ENCODE measurements around the gene MAML2.

MAML2 gene

GRCh38 chr11:96189351-96189750 is 153.6 kb downstream of the MAML2 start:
- DNase-seq (ENCODE audit: low read depth in 1 of 2, low spot score in 1 of 2) = no peak
- no peak overlapping the region for H3K4me3 ChIP-seq (replicated peaks; ENCODE audit: insufficient read depth, low read length)
- no peak overlapping the region for H3K27ac ChIP-seq (replicated peaks)
- no peaks in the 10 kb centered on the region for H3K27me3 ChIP-seq (ENCODE audit: insufficient read depth, poor library complexity, severe bottlenecking)
- TF ChIP-seq, protein P1, sequence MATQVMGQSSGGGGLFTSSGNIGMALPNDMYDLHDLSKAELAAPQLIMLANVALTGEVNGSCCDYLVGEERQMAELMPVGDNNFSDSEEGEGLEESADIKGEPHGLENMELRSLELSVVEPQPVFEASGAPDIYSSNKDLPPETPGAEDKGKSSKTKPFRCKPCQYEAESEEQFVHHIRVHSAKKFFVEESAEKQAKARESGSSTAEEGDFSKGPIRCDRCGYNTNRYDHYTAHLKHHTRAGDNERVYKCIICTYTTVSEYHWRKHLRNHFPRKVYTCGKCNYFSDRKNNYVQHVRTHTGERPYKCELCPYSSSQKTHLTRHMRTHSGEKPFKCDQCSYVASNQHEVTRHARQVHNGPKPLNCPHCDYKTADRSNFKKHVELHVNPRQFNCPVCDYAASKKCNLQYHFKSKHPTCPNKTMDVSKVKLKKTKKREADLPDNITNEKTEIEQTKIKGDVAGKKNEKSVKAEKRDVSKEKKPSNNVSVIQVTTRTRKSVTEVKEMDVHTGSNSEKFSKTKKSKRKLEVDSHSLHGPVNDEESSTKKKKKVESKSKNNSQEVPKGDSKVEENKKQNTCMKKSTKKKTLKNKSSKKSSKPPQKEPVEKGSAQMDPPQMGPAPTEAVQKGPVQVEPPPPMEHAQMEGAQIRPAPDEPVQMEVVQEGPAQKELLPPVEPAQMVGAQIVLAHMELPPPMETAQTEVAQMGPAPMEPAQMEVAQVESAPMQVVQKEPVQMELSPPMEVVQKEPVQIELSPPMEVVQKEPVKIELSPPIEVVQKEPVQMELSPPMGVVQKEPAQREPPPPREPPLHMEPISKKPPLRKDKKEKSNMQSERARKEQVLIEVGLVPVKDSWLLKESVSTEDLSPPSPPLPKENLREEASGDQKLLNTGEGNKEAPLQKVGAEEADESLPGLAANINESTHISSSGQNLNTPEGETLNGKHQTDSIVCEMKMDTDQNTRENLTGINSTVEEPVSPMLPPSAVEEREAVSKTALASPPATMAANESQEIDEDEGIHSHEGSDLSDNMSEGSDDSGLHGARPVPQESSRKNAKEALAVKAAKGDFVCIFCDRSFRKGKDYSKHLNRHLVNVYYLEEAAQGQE (IDR thresholded peaks at IDR 0.05; ENCODE audit: insufficient replicate concordance, low read depth) = no peak
- TF ChIP-seq, protein P2, sequence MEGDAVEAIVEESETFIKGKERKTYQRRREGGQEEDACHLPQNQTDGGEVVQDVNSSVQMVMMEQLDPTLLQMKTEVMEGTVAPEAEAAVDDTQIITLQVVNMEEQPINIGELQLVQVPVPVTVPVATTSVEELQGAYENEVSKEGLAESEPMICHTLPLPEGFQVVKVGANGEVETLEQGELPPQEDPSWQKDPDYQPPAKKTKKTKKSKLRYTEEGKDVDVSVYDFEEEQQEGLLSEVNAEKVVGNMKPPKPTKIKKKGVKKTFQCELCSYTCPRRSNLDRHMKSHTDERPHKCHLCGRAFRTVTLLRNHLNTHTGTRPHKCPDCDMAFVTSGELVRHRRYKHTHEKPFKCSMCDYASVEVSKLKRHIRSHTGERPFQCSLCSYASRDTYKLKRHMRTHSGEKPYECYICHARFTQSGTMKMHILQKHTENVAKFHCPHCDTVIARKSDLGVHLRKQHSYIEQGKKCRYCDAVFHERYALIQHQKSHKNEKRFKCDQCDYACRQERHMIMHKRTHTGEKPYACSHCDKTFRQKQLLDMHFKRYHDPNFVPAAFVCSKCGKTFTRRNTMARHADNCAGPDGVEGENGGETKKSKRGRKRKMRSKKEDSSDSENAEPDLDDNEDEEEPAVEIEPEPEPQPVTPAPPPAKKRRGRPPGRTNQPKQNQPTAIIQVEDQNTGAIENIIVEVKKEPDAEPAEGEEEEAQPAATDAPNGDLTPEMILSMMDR (IDR thresholded peaks at IDR 0.05; ENCODE audit: insufficient read depth, low read length) = no peak

- H3K4me3 ChIP-seq (replicated peaks; ENCODE audit: insufficient read depth, low read length) = no peak overlapping the region
- no peaks in the 10 kb centered on the region for H3K27me3 ChIP-seq (ENCODE audit: insufficient read depth, poor library complexity, severe bottlenecking)
- TF ChIP-seq SPI1 (IDR thresholded peaks at IDR 0.05; ENCODE audit: borderline replicate concordance, low read depth) (peak; percentile 80), POLR2AphosphoS5 (IDR thresholded peaks at IDR 0.05; ENCODE audit: low read depth) (no peak)
- TF ChIP-seq, protein P1 (IDR thresholded peaks at IDR 0.05; ENCODE audit: insufficient replicate concordance, low read depth) = no peak
- no peak overlapping the region for H3K27ac ChIP-seq (replicated peaks)
- DNase-seq (ENCODE audit: low read depth in 1 of 2, low spot score in 1 of 2) = peak in 1 of 2 experiments; percentile 30
Measured at GRCh38 chr11:96188243-96189006, 154.6 kb downstream of the MAML2 start.

DNA sequence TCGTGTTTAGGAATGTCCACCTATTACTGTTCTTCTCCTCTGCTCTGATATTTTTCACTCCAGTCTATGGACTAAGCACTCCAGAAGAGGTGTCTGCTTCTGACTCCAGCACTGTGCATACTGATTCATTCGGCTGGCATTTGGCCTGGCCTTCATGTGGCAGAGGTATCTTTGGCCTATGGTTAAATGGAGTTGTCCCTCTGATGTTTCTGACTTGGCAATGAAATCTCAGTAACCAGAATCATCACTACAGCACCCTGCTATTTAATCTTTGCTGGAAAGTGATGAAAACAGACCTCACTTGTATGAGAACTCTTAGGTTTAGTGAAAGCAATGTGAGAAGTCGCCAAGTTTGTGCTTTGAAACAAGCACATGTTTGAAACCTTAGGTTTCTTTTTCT is 155.2 kb downstream of the MAML2 start:
- TF ChIP-seq, protein P2 (IDR thresholded peaks at IDR 0.05; ENCODE audit: insufficient read depth, low read length) = no peak
- TF ChIP-seq POLR2AphosphoS5 (IDR thresholded peaks at IDR 0.05; ENCODE audit: low read depth) (no peak), SPI1 (IDR thresholded peaks at IDR 0.05; ENCODE audit: borderline replicate concordance, low read depth) (no peak), GABPA (IDR thresholded peaks at IDR 0.05; ENCODE audit: low read depth) (no peak)
- TF ChIP-seq, protein P1 (IDR thresholded peaks at IDR 0.05; ENCODE audit: insufficient replicate concordance, low read depth) = no peak
- Histone ChIP-seq H3K27ac (replicated peaks) (no peak overlapping the region), H3K27me3 (ENCODE audit: insufficient read depth, poor library complexity, severe bottlenecking) (no peaks in the 10 kb centered on the region), H3K4me3 (replicated peaks; ENCODE audit: insufficient read depth, low read length) (no peak overlapping the region)
- no peak for DNase-seq (ENCODE audit: low read depth in 1 of 2, low spot score in 1 of 2)

Data from HL-60 (cell line).